Choroid plexus epithelial cell (primary cell): ENCODE results near the gene SIRT2.

Source experiments
- DNase-seq: peaks from one replicate; pipeline ENCODE4 v3.0.0-alpha.2; 2010; ENCODE audit warnings: low read depth
- H3K4me3 ChIP-seq: 2 replicates; pipeline ENCODE4 v1.5.1; 2011; ENCODE audit warnings: low read depth, mild to moderate bottlenecking, control low read depth, low read length, moderate library complexity
- TF ChIP-seq, protein P1 (sequence below): conservative IDR thresholded peaks from 2 replicates; pipeline ENCODE4 v1.5.1; 2011; ENCODE audit warnings: low read depth, mild to moderate bottlenecking, control low read depth, inconsistent platforms, low read length, moderate library complexity

SIRT2 gene

DNA sequence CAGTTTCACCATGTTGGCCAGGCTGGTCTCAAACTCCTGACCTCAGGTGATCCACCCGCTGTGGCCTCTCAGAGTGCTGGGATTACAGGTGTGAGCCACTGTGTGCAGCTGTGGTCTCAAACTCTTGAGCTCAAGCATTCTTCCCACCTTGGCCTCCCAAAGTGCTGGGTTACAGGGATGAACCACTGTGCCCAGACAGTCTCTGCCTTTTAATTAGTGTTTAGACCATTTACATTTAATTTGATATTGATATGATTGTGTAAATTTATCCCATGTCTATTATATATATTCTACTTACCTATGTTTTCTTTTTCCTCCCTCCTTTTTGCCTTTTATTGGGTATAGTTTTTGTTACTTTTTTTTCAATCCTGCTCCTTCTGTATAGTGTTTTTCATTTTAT lies 2.3 kb upstream of the SIRT2 start:
- TF ChIP-seq, protein P1, sequence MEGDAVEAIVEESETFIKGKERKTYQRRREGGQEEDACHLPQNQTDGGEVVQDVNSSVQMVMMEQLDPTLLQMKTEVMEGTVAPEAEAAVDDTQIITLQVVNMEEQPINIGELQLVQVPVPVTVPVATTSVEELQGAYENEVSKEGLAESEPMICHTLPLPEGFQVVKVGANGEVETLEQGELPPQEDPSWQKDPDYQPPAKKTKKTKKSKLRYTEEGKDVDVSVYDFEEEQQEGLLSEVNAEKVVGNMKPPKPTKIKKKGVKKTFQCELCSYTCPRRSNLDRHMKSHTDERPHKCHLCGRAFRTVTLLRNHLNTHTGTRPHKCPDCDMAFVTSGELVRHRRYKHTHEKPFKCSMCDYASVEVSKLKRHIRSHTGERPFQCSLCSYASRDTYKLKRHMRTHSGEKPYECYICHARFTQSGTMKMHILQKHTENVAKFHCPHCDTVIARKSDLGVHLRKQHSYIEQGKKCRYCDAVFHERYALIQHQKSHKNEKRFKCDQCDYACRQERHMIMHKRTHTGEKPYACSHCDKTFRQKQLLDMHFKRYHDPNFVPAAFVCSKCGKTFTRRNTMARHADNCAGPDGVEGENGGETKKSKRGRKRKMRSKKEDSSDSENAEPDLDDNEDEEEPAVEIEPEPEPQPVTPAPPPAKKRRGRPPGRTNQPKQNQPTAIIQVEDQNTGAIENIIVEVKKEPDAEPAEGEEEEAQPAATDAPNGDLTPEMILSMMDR = no peak
- DNase-seq = no peak
- H3K4me3 ChIP-seq = no peak overlapping the region

- H3K4me3 ChIP-seq = peak overlapping the region; percentile 86
- TF ChIP-seq, protein P1 = no peak
- DNase-seq = peak; percentile 21
Measured at GRCh38 chr19:38900743-38901190, 1.3 kb upstream of the SIRT2 start.

- no peak for DNase-seq
- H3K4me3 ChIP-seq = peak overlapping the region; percentile 86
Measured at GRCh38 chr19:38900202-38900629, 798 bp upstream of the SIRT2 start.

DNA sequence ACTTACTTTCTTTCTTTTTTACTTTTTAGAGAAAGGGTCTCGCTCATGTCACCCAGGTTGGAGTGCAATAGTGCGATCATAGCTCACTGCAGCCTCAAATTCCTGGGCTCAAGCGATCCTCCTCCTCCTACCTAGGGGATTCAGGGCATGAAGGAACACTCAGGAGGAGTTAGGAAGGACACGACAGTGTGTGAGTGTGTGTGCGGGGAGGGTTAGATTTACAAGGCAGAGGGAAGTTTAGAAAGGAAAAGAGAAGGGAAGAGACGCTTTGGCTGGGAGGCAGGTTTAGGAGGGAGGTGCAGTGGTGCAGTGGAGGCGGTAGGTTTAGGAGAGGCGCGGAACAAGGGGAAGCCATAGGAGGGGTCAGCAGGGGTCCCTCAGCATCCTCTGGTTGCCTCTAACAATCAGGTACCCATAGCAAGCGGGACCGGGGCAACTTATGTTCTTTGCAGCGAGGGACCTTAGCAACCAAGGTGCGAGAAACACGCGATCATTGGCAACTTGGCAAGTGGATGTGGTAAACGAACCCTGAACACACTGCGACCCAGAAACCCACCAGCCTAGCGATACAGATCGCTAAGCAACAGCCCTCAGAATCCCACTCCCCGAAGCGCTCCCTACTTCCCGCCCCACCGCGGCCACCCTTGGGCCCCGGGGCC lies 501 bp downstream of the SIRT2 start:
- H3K4me3 ChIP-seq = peak overlapping the region; percentile 99
- DNase-seq = peak; percentile 32
- TF ChIP-seq, protein P1 = no peak

More at GRCh38 chr19:38900202-38900629, 798 bp upstream of the SIRT2 start:
- TF ChIP-seq, protein P1 = no peak

DNA sequence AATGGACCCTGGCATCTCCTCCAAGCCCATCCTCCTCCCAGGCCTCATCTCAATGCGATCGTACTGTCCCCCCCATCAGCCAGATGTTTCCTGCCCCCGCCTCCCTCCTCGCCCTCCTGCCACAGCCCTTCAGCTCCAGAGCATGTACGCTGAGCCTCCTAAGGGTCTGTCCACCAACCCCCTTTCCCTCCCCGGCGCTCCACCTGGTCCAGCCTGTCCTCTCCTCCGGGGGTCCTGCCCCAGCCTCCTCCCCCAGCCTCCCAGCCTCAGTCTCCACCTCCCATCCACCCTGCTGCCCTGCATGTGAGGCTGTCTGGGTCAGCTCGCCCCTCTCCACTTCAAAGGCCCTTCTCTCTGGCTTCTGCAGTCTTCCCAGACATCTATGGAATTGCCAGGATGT lies 4.5 kb downstream of the SIRT2 start:
- no peak overlapping the region for H3K4me3 ChIP-seq
- TF ChIP-seq, protein P1 = no peak
- no peak for DNase-seq

GRCh38 chr19:38893341-38893771 lies 6.1 kb downstream of the SIRT2 start:
- no peak for DNase-seq
- no peak overlapping the region for H3K4me3 ChIP-seq
- TF ChIP-seq, protein P1 = no peak

DNA sequence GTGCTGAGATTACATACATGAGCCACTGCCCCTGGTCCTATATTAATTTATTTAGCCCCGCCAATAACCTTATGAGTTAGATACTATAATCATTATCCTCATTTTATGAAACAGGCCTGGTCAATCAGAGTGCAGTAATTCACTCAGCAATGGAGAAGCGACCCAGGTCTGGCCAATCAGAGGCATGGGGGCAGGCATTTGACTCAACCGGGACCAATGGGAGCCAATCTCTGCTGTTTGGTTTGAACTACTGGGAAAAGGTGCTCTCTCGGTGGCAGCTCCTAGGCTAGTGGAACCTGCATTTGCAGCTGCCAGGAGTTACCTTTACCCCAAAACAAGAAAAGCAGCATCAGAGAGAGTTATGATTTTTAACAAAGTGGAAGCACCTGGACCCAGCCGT lies 6.6 kb downstream of the SIRT2 start:
- TF ChIP-seq, protein P1 = no peak
- H3K4me3 ChIP-seq = no peak overlapping the region

More for the DNA sequence above, 6.6 kb downstream of the SIRT2 start:
- DNase-seq = no peak
